PFSK-1 (cell line): Measurements from ENCODE around the gene TEX51.

ENCODE experiments used
- FOXP2 ChIP-seq: optimal IDR thresholded peaks from 2 replicates; pipeline ENCODE3; 2011; ENCODE audit warnings: borderline replicate concordance, control low read depth, inconsistent platforms; ENCODE audit not compliant: insufficient read depth; ENCODE audit errors: extremely low read length, extremely low read depth
- POLR2AphosphoS5 ChIP-seq: IDR thresholded peaks from 2 replicates; pipeline ENCODE4 v1.6.1; 2012; ENCODE audit warnings: low read depth, mild to moderate bottlenecking, control low read depth, low read length, moderate library complexity
- SIN3A ChIP-seq: IDR thresholded peaks from 2 replicates; pipeline ENCODE4 v1.6.1; 2012; ENCODE audit warnings: mild to moderate bottlenecking, low read length, moderate library complexity, borderline replicate concordance; ENCODE audit not compliant: insufficient read depth
- TAF1 ChIP-seq: IDR thresholded peaks from 2 replicates; pipeline ENCODE4 v1.6.1; 2012; ENCODE audit warnings: low read length, control low read depth, borderline replicate concordance; ENCODE audit not compliant: insufficient read depth
- TF ChIP-seq, protein P1 (sequence below), 2 experiments: IDR thresholded peaks; 2 replicates each; pipeline versions ENCODE4 v1.6.1 to v1.8.0; 2011 to 2012; ENCODE audit warnings: low read depth in 2 of 2, low read length in 2 of 2, control low read depth in 1 of 2, inconsistent platforms in 1 of 2, mild to moderate bottlenecking in 1 of 2, moderate library complexity in 1 of 2; ENCODE audit not compliant: insufficient read depth in 1 of 2

GRCh38 chr2:126858991-126859390 lies 39.7 kb upstream of the TEX51 start:
- TF ChIP-seq POLR2AphosphoS5 = no peak
- TF ChIP-seq, protein P1, sequence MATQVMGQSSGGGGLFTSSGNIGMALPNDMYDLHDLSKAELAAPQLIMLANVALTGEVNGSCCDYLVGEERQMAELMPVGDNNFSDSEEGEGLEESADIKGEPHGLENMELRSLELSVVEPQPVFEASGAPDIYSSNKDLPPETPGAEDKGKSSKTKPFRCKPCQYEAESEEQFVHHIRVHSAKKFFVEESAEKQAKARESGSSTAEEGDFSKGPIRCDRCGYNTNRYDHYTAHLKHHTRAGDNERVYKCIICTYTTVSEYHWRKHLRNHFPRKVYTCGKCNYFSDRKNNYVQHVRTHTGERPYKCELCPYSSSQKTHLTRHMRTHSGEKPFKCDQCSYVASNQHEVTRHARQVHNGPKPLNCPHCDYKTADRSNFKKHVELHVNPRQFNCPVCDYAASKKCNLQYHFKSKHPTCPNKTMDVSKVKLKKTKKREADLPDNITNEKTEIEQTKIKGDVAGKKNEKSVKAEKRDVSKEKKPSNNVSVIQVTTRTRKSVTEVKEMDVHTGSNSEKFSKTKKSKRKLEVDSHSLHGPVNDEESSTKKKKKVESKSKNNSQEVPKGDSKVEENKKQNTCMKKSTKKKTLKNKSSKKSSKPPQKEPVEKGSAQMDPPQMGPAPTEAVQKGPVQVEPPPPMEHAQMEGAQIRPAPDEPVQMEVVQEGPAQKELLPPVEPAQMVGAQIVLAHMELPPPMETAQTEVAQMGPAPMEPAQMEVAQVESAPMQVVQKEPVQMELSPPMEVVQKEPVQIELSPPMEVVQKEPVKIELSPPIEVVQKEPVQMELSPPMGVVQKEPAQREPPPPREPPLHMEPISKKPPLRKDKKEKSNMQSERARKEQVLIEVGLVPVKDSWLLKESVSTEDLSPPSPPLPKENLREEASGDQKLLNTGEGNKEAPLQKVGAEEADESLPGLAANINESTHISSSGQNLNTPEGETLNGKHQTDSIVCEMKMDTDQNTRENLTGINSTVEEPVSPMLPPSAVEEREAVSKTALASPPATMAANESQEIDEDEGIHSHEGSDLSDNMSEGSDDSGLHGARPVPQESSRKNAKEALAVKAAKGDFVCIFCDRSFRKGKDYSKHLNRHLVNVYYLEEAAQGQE (IDR thresholded peaks at IDR 0.05; ENCODE audit: insufficient read depth in 1 of 2, low read depth in 2 of 2, low read length in 2 of 2) = no peak
- no peak for TF ChIP-seq TAF1
- TF ChIP-seq SIN3A = no peak
- no peak for TF ChIP-seq FOXP2
